ENCODE measurements around the gene XPR1. TPM values are rescaled to one million over a fixed set of nuclear protein-coding genes. Genes with fewer than 3 reads are reported as not detected.
A peak's percentile ranks its signal among the peaks of the same experiment; 100 is the strongest.

Gene XPR1
- total and polyA plus RNA-seq, 10 of the 15 experiments (the other 5 are each of a cell fraction or from before 2014, with no cell fraction given), result 1.1 to 33.9 (median 11.3) TPM

DNA sequence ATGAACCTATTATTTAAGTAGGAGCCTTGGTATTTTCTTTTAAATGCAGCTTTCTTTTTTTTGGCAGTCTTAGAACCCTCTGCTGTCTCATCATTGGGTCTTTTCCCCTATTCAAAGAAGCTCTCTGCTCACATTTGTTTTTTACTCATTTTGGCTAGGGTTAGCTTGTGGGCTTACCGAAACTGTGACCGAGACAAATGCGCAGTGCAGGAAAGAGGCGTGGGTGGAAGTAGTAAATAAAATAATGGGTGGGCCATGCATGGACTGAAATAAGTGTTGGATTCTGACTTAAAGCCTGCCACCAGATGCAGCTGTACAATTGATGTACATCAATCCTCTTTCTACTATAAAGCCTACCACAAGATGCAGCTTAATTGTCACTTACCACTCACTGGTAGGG, 14.7 kb downstream of the XPR1 start:
- WGBS (ENCODE audit: insufficient coverage, insufficient replicate concordance, low lambda C conversion rate, missing lambda C conversion rate), result 0% methylated on average over 4 of the region's 4 CpGs
- ATAC-seq, result peak; percentile 79
- Histone ChIP-seq H4K20me1 (ENCODE audit: control insufficient read depth, insufficient read depth) (no peaks in the 10 kb centered on the region), H3K9me3 (replicated peaks; ENCODE audit: control insufficient read depth, insufficient read depth, low read length) (no peaks in the 10 kb centered on the region), H2AFZ (ENCODE audit: control insufficient read depth, low read depth, low read length) (no peak overlapping the region), H3K9ac (ENCODE audit: control insufficient read depth, insufficient read depth, low read length) (no peak overlapping the region), H3K4me3 (no peak overlapping the region), H3K27me3 (replicated peaks in 1 of 2; ENCODE audit: control insufficient read depth in 2 of 2, insufficient read depth in 2 of 2, low read length in 1 of 2) (no peaks in the 10 kb centered on the region), H3K79me2 (ENCODE audit: control insufficient read depth, insufficient read depth, low read length) (no peaks in the 10 kb centered on the region), H3K4me1 (ENCODE audit: control insufficient read depth, insufficient read depth, low read length) (no peaks in the 10 kb centered on the region), H3K4me2 (ENCODE audit: control insufficient read depth, insufficient read depth) (no peak overlapping the region; the same call in 1 of the 2 replicates), H3K36me3 (ENCODE audit: control insufficient read depth in 2 of 2, insufficient read depth in 2 of 2, low read length in 1 of 2) (no peaks in the 10 kb centered on the region; a peak in 2 of 4 replicates), H3K27ac (ENCODE audit: control insufficient read depth, insufficient read depth) (no peak overlapping the region)
- in situ Hi-C loops (cut with MboI) (loop anchor here (25.0 kb wide), 1 partner anchor 516 kb away; no protein-coding TSS in a partner anchor), intact Hi-C loops (cut with micrococcal nuclease; ENCODE audit: unreplicated experiment) (no loop called here)
- ChIA-PET CTCF (interaction anchor here (1.0 to 2.5 kb wide), 5 partner anchors 10 to 217 kb away, joined by 3 to 12 read pairs (median 5); no protein-coding TSS in a partner anchor), RAD21 (ENCODE audit: unreplicated experiment) (interaction anchor here (1.0 to 1.4 kb wide), 4 partner anchors 9 to 216 kb away, joined by 3 to 5 read pairs (median 4); no protein-coding TSS in a partner anchor), POLR2A (interaction anchor here (1.3 kb wide), 1 partner anchor 9 kb away, joined by 4 read pairs; no protein-coding TSS in a partner anchor), SMC1A (ENCODE audit: uncharacterized antibody, unreplicated experiment) (interaction anchor here (0.9 to 4.6 kb wide), 6 partner anchors 9 to 216 kb away, joined by 3 to 20 read pairs (median 5); no protein-coding TSS in a partner anchor)
- BruUV-seq (replicated peaks), result no TSS peak
- peak; percentile 32 for DNase-seq (ENCODE audit: low read depth, low spot score)
- FAIRE-seq, result no peak
- TF ChIP-seq, protein P1, sequence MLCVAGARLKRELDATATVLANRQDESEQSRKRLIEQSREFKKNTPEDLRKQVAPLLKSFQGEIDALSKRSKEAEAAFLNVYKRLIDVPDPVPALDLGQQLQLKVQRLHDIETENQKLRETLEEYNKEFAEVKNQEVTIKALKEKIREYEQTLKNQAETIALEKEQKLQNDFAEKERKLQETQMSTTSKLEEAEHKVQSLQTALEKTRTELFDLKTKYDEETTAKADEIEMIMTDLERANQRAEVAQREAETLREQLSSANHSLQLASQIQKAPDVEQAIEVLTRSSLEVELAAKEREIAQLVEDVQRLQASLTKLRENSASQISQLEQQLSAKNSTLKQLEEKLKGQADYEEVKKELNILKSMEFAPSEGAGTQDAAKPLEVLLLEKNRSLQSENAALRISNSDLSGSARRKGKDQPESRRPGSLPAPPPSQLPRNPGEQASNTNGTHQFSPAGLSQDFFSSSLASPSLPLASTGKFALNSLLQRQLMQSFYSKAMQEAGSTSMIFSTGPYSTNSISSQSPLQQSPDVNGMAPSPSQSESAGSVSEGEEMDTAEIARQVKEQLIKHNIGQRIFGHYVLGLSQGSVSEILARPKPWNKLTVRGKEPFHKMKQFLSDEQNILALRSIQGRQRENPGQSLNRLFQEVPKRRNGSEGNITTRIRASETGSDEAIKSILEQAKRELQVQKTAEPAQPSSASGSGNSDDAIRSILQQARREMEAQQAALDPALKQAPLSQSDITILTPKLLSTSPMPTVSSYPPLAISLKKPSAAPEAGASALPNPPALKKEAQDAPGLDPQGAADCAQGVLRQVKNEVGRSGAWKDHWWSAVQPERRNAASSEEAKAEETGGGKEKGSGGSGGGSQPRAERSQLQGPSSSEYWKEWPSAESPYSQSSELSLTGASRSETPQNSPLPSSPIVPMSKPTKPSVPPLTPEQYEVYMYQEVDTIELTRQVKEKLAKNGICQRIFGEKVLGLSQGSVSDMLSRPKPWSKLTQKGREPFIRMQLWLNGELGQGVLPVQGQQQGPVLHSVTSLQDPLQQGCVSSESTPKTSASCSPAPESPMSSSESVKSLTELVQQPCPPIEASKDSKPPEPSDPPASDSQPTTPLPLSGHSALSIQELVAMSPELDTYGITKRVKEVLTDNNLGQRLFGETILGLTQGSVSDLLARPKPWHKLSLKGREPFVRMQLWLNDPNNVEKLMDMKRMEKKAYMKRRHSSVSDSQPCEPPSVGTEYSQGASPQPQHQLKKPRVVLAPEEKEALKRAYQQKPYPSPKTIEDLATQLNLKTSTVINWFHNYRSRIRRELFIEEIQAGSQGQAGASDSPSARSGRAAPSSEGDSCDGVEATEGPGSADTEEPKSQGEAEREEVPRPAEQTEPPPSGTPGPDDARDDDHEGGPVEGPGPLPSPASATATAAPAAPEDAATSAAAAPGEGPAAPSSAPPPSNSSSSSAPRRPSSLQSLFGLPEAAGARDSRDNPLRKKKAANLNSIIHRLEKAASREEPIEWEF (IDR thresholded peaks at IDR 0.05; ENCODE audit: insufficient replicate concordance, low read depth, low read length), result no peak
- TF ChIP-seq, protein P2, sequence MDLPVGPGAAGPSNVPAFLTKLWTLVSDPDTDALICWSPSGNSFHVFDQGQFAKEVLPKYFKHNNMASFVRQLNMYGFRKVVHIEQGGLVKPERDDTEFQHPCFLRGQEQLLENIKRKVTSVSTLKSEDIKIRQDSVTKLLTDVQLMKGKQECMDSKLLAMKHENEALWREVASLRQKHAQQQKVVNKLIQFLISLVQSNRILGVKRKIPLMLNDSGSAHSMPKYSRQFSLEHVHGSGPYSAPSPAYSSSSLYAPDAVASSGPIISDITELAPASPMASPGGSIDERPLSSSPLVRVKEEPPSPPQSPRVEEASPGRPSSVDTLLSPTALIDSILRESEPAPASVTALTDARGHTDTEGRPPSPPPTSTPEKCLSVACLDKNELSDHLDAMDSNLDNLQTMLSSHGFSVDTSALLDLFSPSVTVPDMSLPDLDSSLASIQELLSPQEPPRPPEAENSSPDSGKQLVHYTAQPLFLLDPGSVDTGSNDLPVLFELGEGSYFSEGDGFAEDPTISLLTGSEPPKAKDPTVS (IDR thresholded peaks at IDR 0.05; ENCODE audit: low read depth, low read length), result no peak
- TF ChIP-seq STAT1 (conservative IDR thresholded peaks at IDR 0.05) (no peak), SIN3A (IDR thresholded peaks at IDR 0.05; ENCODE audit: low read depth, low read length) (no peak), KDM1A (IDR thresholded peaks at IDR 0.05; ENCODE audit: borderline replicate concordance) (no peak), TCF12 (IDR thresholded peaks at IDR 0.05; ENCODE audit: low read depth, low read length) (no peak), NR2C2 (IDR thresholded peaks at IDR 0.05; ENCODE audit: borderline replicate concordance, control insufficient read depth, insufficient read length, low read depth) (no peak), RAD51 (IDR thresholded peaks at IDR 0.05) (no peak), PAX8 (IDR thresholded peaks at IDR 0.05) (no peak), SMC3 (IDR thresholded peaks at IDR 0.05; ENCODE audit: borderline replicate concordance, low read length) (no peak), ZNF207 (IDR thresholded peaks at IDR 0.05; ENCODE audit: borderline replicate concordance) (no peak), NR2C1 (IDR thresholded peaks at IDR 0.05) (no peak)
- TF ChIP-seq, protein P3, sequence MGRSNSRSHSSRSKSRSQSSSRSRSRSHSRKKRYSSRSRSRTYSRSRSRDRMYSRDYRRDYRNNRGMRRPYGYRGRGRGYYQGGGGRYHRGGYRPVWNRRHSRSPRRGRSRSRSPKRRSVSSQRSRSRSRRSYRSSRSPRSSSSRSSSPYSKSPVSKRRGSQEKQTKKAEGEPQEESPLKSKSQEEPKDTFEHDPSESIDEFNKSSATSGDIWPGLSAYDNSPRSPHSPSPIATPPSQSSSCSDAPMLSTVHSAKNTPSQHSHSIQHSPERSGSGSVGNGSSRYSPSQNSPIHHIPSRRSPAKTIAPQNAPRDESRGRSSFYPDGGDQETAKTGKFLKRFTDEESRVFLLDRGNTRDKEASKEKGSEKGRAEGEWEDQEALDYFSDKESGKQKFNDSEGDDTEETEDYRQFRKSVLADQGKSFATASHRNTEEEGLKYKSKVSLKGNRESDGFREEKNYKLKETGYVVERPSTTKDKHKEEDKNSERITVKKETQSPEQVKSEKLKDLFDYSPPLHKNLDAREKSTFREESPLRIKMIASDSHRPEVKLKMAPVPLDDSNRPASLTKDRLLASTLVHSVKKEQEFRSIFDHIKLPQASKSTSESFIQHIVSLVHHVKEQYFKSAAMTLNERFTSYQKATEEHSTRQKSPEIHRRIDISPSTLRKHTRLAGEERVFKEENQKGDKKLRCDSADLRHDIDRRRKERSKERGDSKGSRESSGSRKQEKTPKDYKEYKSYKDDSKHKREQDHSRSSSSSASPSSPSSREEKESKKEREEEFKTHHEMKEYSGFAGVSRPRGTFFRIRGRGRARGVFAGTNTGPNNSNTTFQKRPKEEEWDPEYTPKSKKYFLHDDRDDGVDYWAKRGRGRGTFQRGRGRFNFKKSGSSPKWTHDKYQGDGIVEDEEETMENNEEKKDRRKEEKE (IDR thresholded peaks at IDR 0.05), result no peak
- TF ChIP-seq, protein P4, sequence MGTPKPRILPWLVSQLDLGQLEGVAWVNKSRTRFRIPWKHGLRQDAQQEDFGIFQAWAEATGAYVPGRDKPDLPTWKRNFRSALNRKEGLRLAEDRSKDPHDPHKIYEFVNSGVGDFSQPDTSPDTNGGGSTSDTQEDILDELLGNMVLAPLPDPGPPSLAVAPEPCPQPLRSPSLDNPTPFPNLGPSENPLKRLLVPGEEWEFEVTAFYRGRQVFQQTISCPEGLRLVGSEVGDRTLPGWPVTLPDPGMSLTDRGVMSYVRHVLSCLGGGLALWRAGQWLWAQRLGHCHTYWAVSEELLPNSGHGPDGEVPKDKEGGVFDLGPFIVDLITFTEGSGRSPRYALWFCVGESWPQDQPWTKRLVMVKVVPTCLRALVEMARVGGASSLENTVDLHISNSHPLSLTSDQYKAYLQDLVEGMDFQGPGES (IDR thresholded peaks at IDR 0.05), result no peak
